GDM1 (cell line): Measurements from ENCODE around the gene ATP10A.

Experiments
- DNase-seq: peaks from one replicate; lab custom pipeline; 2025; lab: John Stamatoyannopoulos, UW

Gene ATP10A

GRCh38 chr15:25863111-25863967, at the start of gene ATP10A:
TSS of gene ATP10A (minus strand) at chr15:25863327. CDS start at chr15:25863096, 231 bp downstream.
- peak; percentile 50 for DNase-seq

- DNase-seq: no peak
Measured at GRCh38 chr15:25912035-25912434, 48.9 kb upstream of the ATP10A start.

- DNase-seq: no peak
Measured at GRCh38 chr15:25910832-25911231, 47.7 kb upstream of the ATP10A start.

GRCh38 chr15:25909806-25910205, 46.7 kb upstream of the ATP10A start:
- no peak for DNase-seq

GRCh38 chr15:25909325-25909724, 46.2 kb upstream of the ATP10A start:
- no peak for DNase-seq

- DNase-seq: no peak
Measured at GRCh38 chr15:25905140-25905539, 42.0 kb upstream of the ATP10A start.

GRCh38 chr15:25903024-25903581, 40.0 kb upstream of the ATP10A start:
- no peak for DNase-seq

GRCh38 chr15:25901811-25902605, 38.9 kb upstream of the ATP10A start:
- DNase-seq: no peak

- no peak for DNase-seq
Measured at GRCh38 chr15:25900901-25901300, 37.8 kb upstream of the ATP10A start.

GRCh38 chr15:25900431-25900830, 37.3 kb upstream of the ATP10A start:
- no peak for DNase-seq

GRCh38 chr15:25899870-25900269, 36.7 kb upstream of the ATP10A start:
- DNase-seq: no peak

- no peak for DNase-seq
Measured at GRCh38 chr15:25897658-25898057, 34.5 kb upstream of the ATP10A start.

GRCh38 chr15:25894371-25894902, 31.3 kb upstream of the ATP10A start:
- no peak for DNase-seq

GRCh38 chr15:25893596-25893995, 30.5 kb upstream of the ATP10A start:
- DNase-seq: no peak

GRCh38 chr15:25892126-25892525, 29.0 kb upstream of the ATP10A start:
- DNase-seq: no peak

GRCh38 chr15:25891081-25891480, 28.0 kb upstream of the ATP10A start:
- DNase-seq: no peak

- DNase-seq: no peak
Measured at GRCh38 chr15:25890529-25890928, 27.4 kb upstream of the ATP10A start.

- DNase-seq: no peak
Measured at GRCh38 chr15:25887870-25888269, 24.7 kb upstream of the ATP10A start.

GRCh38 chr15:25886498-25887140, 23.5 kb upstream of the ATP10A start:
- no peak for DNase-seq

GRCh38 chr15:25884370-25884769, 21.2 kb upstream of the ATP10A start:
- DNase-seq: no peak

- no peak for DNase-seq
Measured at GRCh38 chr15:25883463-25884259, 20.5 kb upstream of the ATP10A start.
